ENCODE data around the gene COX6A2. TPM values are rescaled to one million over a fixed set of nuclear protein-coding genes. Genes with fewer than 3 reads are reported as not detected.

The COX6A2 gene
- polyA plus RNA-seq, 1 donor from 2014 or later = not detected

GRCh38 chr16:31401436-31401835 lies 26.7 kb downstream of the COX6A2 start:
- no peaks in the 10 kb centered on the region for H3K9me2 ChIP-seq (ENCODE audit: insufficient read depth, low read length)
- no peaks in the 10 kb centered on the region for H3K27me3 ChIP-seq (ENCODE audit: insufficient read depth, low read depth, low read length)
- H3K36me3 ChIP-seq (ENCODE audit: insufficient read depth, low read length) = no peaks in the 10 kb centered on the region
- no peaks in the 10 kb centered on the region for H3K9me3 ChIP-seq (ENCODE audit: low read length)
- no peaks in the 10 kb centered on the region for H4K20me1 ChIP-seq (ENCODE audit: insufficient read depth)
- no peak overlapping the region for H2AFZ ChIP-seq (ENCODE audit: low read depth, low read length)
- no peak overlapping the region for H3K4me2 ChIP-seq (ENCODE audit: low read length)
- no peak overlapping the region for H3K27ac ChIP-seq (ENCODE audit: low read length)
- TF ChIP-seq MXI1 (conservative IDR thresholded peaks at IDR 0.05; ENCODE audit: poor library complexity, severe bottlenecking) = no peak
- no peak for TF ChIP-seq RAD21 (conservative IDR thresholded peaks at IDR 0.05)
- TF ChIP-seq CTCF (IDR thresholded peaks at IDR 0.05; ENCODE audit: poor library complexity, severe bottlenecking) = no peak
- TF ChIP-seq EZH2 (IDR thresholded peaks at IDR 0.05; ENCODE audit: borderline replicate concordance, insufficient read depth, low read length, poor library complexity, severe bottlenecking) = no peak
- no peak for TF ChIP-seq TAF1 (IDR thresholded peaks at IDR 0.05; ENCODE audit: low read depth)
- TF ChIP-seq EP300 (conservative IDR thresholded peaks at IDR 0.05; ENCODE audit: poor library complexity, severe bottlenecking) = no peak
- no peak for TF ChIP-seq POLR2AphosphoS5 (IDR thresholded peaks at IDR 0.05)
- TF ChIP-seq SMC3 (conservative IDR thresholded peaks at IDR 0.05; ENCODE audit: poor library complexity) = no peak
- no peak for TF ChIP-seq REST (IDR thresholded peaks at IDR 0.05; ENCODE audit: borderline replicate concordance)
- H3K79me2 ChIP-seq (replicated peaks; ENCODE audit: insufficient read depth, low read length) = no peaks in the 10 kb centered on the region
- no peak overlapping the region for H3K9ac ChIP-seq (ENCODE audit: low read length)
- H3K4me3 ChIP-seq (ENCODE audit: low read length) = no peak overlapping the region
- H3F3A ChIP-seq (ENCODE audit: insufficient read depth, low read length, poor library complexity, severe bottlenecking) = no peaks in the 10 kb centered on the region

DNA sequence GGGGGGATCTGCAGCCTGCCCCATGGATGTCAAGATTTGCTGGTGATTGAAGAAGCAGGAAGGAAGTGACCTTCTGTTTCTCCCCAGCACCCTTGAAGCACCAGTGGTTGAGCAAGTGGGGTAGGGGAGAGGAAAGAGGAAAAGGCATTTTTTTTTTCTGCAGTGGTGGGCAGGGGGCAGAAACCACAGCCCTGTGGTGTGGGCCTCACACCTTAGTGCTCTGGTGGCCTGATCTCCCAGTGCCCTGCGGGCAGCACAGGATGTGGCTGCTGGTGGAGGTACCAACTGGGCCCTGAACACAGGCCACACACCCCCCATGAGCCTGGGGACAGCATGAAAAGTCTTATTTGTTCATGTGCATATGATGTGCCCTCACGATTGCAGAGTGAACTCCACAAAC lies 28.0 kb downstream of the COX6A2 start:
- H3K9me2 ChIP-seq (ENCODE audit: insufficient read depth, low read length) = no peaks in the 10 kb centered on the region
- H3K27me3 ChIP-seq (ENCODE audit: insufficient read depth, low read depth, low read length) = no peaks in the 10 kb centered on the region
- no peaks in the 10 kb centered on the region for H3K9me3 ChIP-seq (ENCODE audit: low read length)
- H3K9ac ChIP-seq (ENCODE audit: low read length) = no peak overlapping the region
- H3F3A ChIP-seq (ENCODE audit: insufficient read depth, low read length, poor library complexity, severe bottlenecking) = no peaks in the 10 kb centered on the region
- no peak overlapping the region for H3K27ac ChIP-seq (ENCODE audit: low read length)
- no peak overlapping the region for H2AFZ ChIP-seq (ENCODE audit: low read depth, low read length)
- no peak overlapping the region for H3K4me2 ChIP-seq (ENCODE audit: low read length)
- no peaks in the 10 kb centered on the region for H3K79me2 ChIP-seq (replicated peaks; ENCODE audit: insufficient read depth, low read length)
- no peaks in the 10 kb centered on the region for H3K36me3 ChIP-seq (ENCODE audit: insufficient read depth, low read length)
- no peak for TF ChIP-seq MXI1 (conservative IDR thresholded peaks at IDR 0.05; ENCODE audit: poor library complexity, severe bottlenecking)
- no peak for TF ChIP-seq RAD21 (conservative IDR thresholded peaks at IDR 0.05)
- no peak for TF ChIP-seq EP300 (conservative IDR thresholded peaks at IDR 0.05; ENCODE audit: poor library complexity, severe bottlenecking)
- TF ChIP-seq TAF1 (IDR thresholded peaks at IDR 0.05; ENCODE audit: low read depth) = no peak
- TF ChIP-seq POLR2AphosphoS5 (IDR thresholded peaks at IDR 0.05) = no peak
- H4K20me1 ChIP-seq (ENCODE audit: insufficient read depth) = no peaks in the 10 kb centered on the region
- H3K4me3 ChIP-seq (ENCODE audit: low read length) = no peak overlapping the region

Data from neural cell (in vitro differentiated cells).